ENCODE data around the gene ZBTB39. TPM values are rescaled to one million over a fixed set of nuclear protein-coding genes. Genes with fewer than 3 reads are reported as not detected.

Gene ZBTB39
- total RNA-seq, 4 donors from 2014 or later: 6.6 to 12.1 (median 10.1) TPM

GRCh38 chr12:56993346-56993745 lies 13.0 kb downstream of the ZBTB39 start:
- TF ChIP-seq EP300 (IDR thresholded peaks at IDR 0.05) (no peak), CTCF (IDR thresholded peaks at IDR 0.05) (no peak), POLR2A (IDR thresholded peaks at IDR 0.05) (no peak), POLR2AphosphoS5 (IDR thresholded peaks at IDR 0.05) (no peak)
- DNase-seq (ENCODE audit: low spot score in 2 of 2): no peak

GRCh38 chr12:56991319-56992246 lies 14.8 kb downstream of the ZBTB39 start:
- H3K4me1 ChIP-seq: peaks cover 26% of the 10 kb centered on the region
- WGBS: 51% methylated on average over 8 of the region's 8 CpGs
- no peak for TF ChIP-seq POLR2A (IDR thresholded peaks at IDR 0.05)
- TF ChIP-seq POLR2AphosphoS5 (IDR thresholded peaks at IDR 0.05): no peak
- no peak for TF ChIP-seq EP300 (IDR thresholded peaks at IDR 0.05)
- TF ChIP-seq CTCF (IDR thresholded peaks at IDR 0.05): no peak
- H3K27me3 ChIP-seq: no peaks in the 10 kb centered on the region
- DNase-seq (ENCODE audit: low spot score in 2 of 2): no peak
- no peak overlapping the region for H3K4me3 ChIP-seq
- no peaks in the 10 kb centered on the region for H3K36me3 ChIP-seq
- H3K27ac ChIP-seq: no peak overlapping the region
- H3K9me3 ChIP-seq: no peaks in the 10 kb centered on the region

More at GRCh38 chr12:56993346-56993745, 13.0 kb downstream of the ZBTB39 start:
- WGBS: 47% methylated on average over 10 of the region's 10 CpGs
- no peak overlapping the region for H3K27ac ChIP-seq
- H3K9me3 ChIP-seq: no peaks in the 10 kb centered on the region
- no peaks in the 10 kb centered on the region for H3K27me3 ChIP-seq
- H3K4me1 ChIP-seq: peaks cover 10% of the 10 kb centered on the region
- H3K36me3 ChIP-seq: peaks cover 4% of the 10 kb centered on the region
- H3K4me3 ChIP-seq: no peak overlapping the region

GRCh38 chr12:56990648-56991318 lies 15.6 kb downstream of the ZBTB39 start:
- Histone ChIP-seq H3K9me3 (no peaks in the 10 kb centered on the region), H3K27ac (no peak overlapping the region), H3K4me1 (peaks cover 34% of the 10 kb centered on the region), H3K36me3 (no peaks in the 10 kb centered on the region), H3K4me3 (no peak overlapping the region), H3K27me3 (no peaks in the 10 kb centered on the region)
- 32% methylated on average over 7 of the region's 7 CpGs for WGBS
- TF ChIP-seq POLR2A (IDR thresholded peaks at IDR 0.05): no peak
- no peak for TF ChIP-seq POLR2AphosphoS5 (IDR thresholded peaks at IDR 0.05)
- TF ChIP-seq CTCF (IDR thresholded peaks at IDR 0.05): no peak
- no peak for TF ChIP-seq EP300 (IDR thresholded peaks at IDR 0.05)
- DNase-seq (ENCODE audit: low spot score in 2 of 2): no peak

GRCh38 chr12:56989861-56990610 lies 16.3 kb downstream of the ZBTB39 start:
- WGBS: 69% methylated on average over 7 of the region's 7 CpGs
- Histone ChIP-seq H3K4me1 (peaks cover 36% of the 10 kb centered on the region), H3K27me3 (no peaks in the 10 kb centered on the region), H3K36me3 (no peaks in the 10 kb centered on the region), H3K9me3 (no peaks in the 10 kb centered on the region), H3K4me3 (no peak overlapping the region), H3K27ac (no peak overlapping the region)
- DNase-seq (ENCODE audit: low spot score in 2 of 2): no peak
- TF ChIP-seq POLR2A (IDR thresholded peaks at IDR 0.05): no peak
- TF ChIP-seq POLR2AphosphoS5 (IDR thresholded peaks at IDR 0.05): no peak
- no peak for TF ChIP-seq CTCF (IDR thresholded peaks at IDR 0.05)
- no peak for TF ChIP-seq EP300 (IDR thresholded peaks at IDR 0.05)

All from suprapubic skin (tissue), 4 donors.